Colonic mucosa (tissue), 4 donors: ENCODE measurements around the gene GPATCH1. TPM values are rescaled to one million over a fixed set of nuclear protein-coding genes. Genes with fewer than 3 reads are reported as not detected.

Source experiments
- DNase-seq: peaks from one replicate; pipeline ENCODE4 v3.0.0-alpha.2; 2020
- H3K27ac ChIP-seq: fragments of 200-600 bp; one replicate; pipeline ENCODE4 v1.8.0; 2021
- H3K27me3 ChIP-seq: fragments of 200-600 bp; one replicate; pipeline ENCODE4 v1.8.0; 2021
- H3K36me3 ChIP-seq: fragments of 200-600 bp; one replicate; pipeline ENCODE4 v1.8.0; 2021
- H3K4me1 ChIP-seq: fragments of 200-600 bp; one replicate; pipeline ENCODE4 v1.8.0; 2021; ENCODE audit warnings: mild to moderate bottlenecking
- H3K4me3 ChIP-seq: fragments of 200-600 bp; one replicate; pipeline ENCODE4 v1.8.0; 2021
- H3K9ac ChIP-seq, 2 donors: one replicate each; pipeline ENCODE4 v1.7.0; 2013; ENCODE audit warnings: control low read depth in 2 of 2, low read depth in 2 of 2, low read length in 2 of 2
- H3K9me3 ChIP-seq: fragments of 200-600 bp; one replicate; pipeline ENCODE4 v1.8.0; 2021
- CTCF ChIP-seq: fragments of 200-600 bp; IDR thresholded peaks from one replicate; pipeline ENCODE4 v1.8.0; 2022; ENCODE audit warnings: antibody characterized with exemption, mild to moderate bottlenecking
- intact Hi-C: fragments of 100-400 bp; cut with DNase I; formaldehyde crosslinking; loops from one replicate; pipeline ENCODE4 v1.14.1; 2022
- total RNA-seq, 2 donors: library from RNA; stranded (reverse); fragmentation: NEBNext Ultra II Directional in 1 of 2; extraction: Animal tissue kit (Norgen Biotek cat#: 25700) in 1 of 2; gene quantifications; one replicate each; pipeline ENCODE4 v1.2.1, GENCODE V29; 2021
- donor health status: healthy.
- donor health status: DM: no; HTN: no; CAD: no.
- donor health status: DM: no; HTN: no; CAD: no.

GPATCH1 gene
- total RNA-seq, 2 donors from 2014 or later = 10.0 to 10.9 TPM

- Histone ChIP-seq H3K36me3 (no peaks in the 10 kb centered on the region), H3K27ac (peak overlapping the region; percentile 78), H3K4me1 (peaks cover 9% of the 10 kb centered on the region), H3K27me3 (no peaks in the 10 kb centered on the region), H3K9me3 (no peaks in the 10 kb centered on the region), H3K9ac (peak overlapping the region in 1 of 2 donors; percentile 84), H3K4me3 (no peak overlapping the region)
- TF ChIP-seq CTCF = no peak
- DNase-seq = no peak
- intact Hi-C loops = no loop called here
These were observed 31.9 kb upstream of the GPATCH1 start for GRCh38 chr19:33048806-33049676.

- no peaks in the 10 kb centered on the region for H3K27me3 ChIP-seq
- H3K4me1 ChIP-seq = peaks cover 9% of the 10 kb centered on the region
- TF ChIP-seq CTCF = no peak
- no peaks in the 10 kb centered on the region for H3K9me3 ChIP-seq
- intact Hi-C loops = no loop called here
- H3K4me3 ChIP-seq = no peak overlapping the region
- DNase-seq = no peak
- no peak overlapping the region for H3K27ac ChIP-seq
- H3K36me3 ChIP-seq = no peaks in the 10 kb centered on the region
- H3K9ac ChIP-seq = peak overlapping the region in 1 of 2 donors; percentile 84
These were observed 30.9 kb upstream of the GPATCH1 start for GRCh38 chr19:33050110-33050509.

GRCh38 chr19:33052352-33052972 is 28.5 kb upstream of the GPATCH1 start:
- intact Hi-C loops = no loop called here
- TF ChIP-seq CTCF = no peak
- peak overlapping the region; percentile 91 for H3K27ac ChIP-seq
- H3K9me3 ChIP-seq = no peaks in the 10 kb centered on the region
- H3K4me1 ChIP-seq = peaks cover 5% of the 10 kb centered on the region
- peak; percentile 72 for DNase-seq
- peak overlapping the region in 1 of 2 donors; percentile 79 for H3K9ac ChIP-seq
- H3K4me3 ChIP-seq = no peak overlapping the region
- no peaks in the 10 kb centered on the region for H3K27me3 ChIP-seq
- H3K36me3 ChIP-seq = no peaks in the 10 kb centered on the region

GRCh38 chr19:33054623-33055022 is 26.4 kb upstream of the GPATCH1 start:
- Histone ChIP-seq H3K4me1 (no peaks in the 10 kb centered on the region), H3K9ac (peak overlapping the region in 1 of 2 donors; percentile 89), H3K36me3 (no peaks in the 10 kb centered on the region), H3K9me3 (no peaks in the 10 kb centered on the region), H3K27me3 (no peaks in the 10 kb centered on the region), H3K27ac (peak overlapping the region; percentile 91), H3K4me3 (no peak overlapping the region)
- no peak for TF ChIP-seq CTCF
- peak; percentile 98 for DNase-seq
- intact Hi-C loops = no loop called here

- Histone ChIP-seq H3K36me3 (no peaks in the 10 kb centered on the region), H3K4me1 (no peaks in the 10 kb centered on the region), H3K4me3 (no peak overlapping the region), H3K9me3 (no peaks in the 10 kb centered on the region), H3K9ac (peak overlapping the region in 1 of 2 donors; percentile 89), H3K27me3 (no peaks in the 10 kb centered on the region), H3K27ac (peak overlapping the region; percentile 91)
- no peak for DNase-seq
- no peak for TF ChIP-seq CTCF
- intact Hi-C loops = no loop called here
These were observed 25.3 kb upstream of the GPATCH1 start for GRCh38 chr19:33055718-33056117.
